ENCODE measurements around the gene MC4R. TPM values are rescaled to one million over a fixed set of nuclear protein-coding genes. Genes with fewer than 3 reads are reported as not detected.

Gene MC4R
- total RNA-seq, 6 experiments from 2014 or later, result not detected

DNA sequence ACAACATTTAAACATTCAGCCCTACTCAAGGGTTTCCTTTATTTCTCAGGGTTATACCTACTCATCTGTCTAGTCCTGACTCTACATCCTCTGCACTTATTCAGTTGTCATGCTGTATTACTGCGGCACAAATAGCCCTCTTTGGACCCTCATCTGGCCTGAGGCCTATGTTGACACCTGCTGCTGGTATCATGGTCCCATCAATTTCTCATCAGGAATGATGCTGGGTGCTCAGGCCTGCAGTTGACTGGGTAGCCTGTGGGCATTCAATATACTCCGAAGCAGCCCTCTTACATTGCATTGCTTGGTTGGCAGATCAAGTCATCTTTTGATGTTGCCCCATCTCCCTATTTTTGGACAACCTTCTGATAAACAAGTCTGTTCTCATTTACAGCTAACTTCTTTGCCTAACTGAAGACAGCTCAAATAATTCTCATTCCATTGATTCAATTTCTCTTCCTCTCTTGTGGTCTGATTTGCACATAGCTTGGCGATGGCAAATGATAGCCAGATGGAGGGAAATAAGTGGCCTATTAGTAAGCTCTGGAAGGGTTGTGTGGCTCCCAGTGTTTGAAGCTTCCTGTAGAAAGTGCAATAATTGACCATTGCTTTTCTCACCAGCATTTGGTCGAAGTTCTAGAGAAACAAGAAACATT, 19.1 kb upstream of the MC4R start:
- no peak overlapping the region for H3K27ac ChIP-seq
- intact Hi-C loops (cut with DNase I), result no loop called here
- no peaks in the 10 kb centered on the region for H3K4me1 ChIP-seq
- ATAC-seq (no peak), DNase-seq (no peak)
- 63% methylated on average over 4 of the region's 4 CpGs for WGBS (ENCODE audit: insufficient coverage, low coverage, low lambda C conversion rate, missing lambda C conversion rate)
- H3K9me3 ChIP-seq, result no peaks in the 10 kb centered on the region
- TF ChIP-seq POLR2A (IDR thresholded peaks at IDR 0.05), result no peak
- TF ChIP-seq, protein P1, sequence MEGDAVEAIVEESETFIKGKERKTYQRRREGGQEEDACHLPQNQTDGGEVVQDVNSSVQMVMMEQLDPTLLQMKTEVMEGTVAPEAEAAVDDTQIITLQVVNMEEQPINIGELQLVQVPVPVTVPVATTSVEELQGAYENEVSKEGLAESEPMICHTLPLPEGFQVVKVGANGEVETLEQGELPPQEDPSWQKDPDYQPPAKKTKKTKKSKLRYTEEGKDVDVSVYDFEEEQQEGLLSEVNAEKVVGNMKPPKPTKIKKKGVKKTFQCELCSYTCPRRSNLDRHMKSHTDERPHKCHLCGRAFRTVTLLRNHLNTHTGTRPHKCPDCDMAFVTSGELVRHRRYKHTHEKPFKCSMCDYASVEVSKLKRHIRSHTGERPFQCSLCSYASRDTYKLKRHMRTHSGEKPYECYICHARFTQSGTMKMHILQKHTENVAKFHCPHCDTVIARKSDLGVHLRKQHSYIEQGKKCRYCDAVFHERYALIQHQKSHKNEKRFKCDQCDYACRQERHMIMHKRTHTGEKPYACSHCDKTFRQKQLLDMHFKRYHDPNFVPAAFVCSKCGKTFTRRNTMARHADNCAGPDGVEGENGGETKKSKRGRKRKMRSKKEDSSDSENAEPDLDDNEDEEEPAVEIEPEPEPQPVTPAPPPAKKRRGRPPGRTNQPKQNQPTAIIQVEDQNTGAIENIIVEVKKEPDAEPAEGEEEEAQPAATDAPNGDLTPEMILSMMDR (IDR thresholded peaks at IDR 0.05), result no peak
- H3K36me3 ChIP-seq, result no peaks in the 10 kb centered on the region
- H3K27me3 ChIP-seq, result no peaks in the 10 kb centered on the region
- H3K4me3 ChIP-seq, result no peak overlapping the region

- TF ChIP-seq, protein P1 (IDR thresholded peaks at IDR 0.05), result no peak
- no peak for ATAC-seq
- Histone ChIP-seq H3K4me1 (no peaks in the 10 kb centered on the region), H3K27ac (no peak overlapping the region), H3K4me3 (no peak overlapping the region), H3K9me3 (no peaks in the 10 kb centered on the region), H3K27me3 (no peaks in the 10 kb centered on the region), H3K36me3 (no peaks in the 10 kb centered on the region)
- 27% methylated on average over 1 of the region's 1 CpG for WGBS (ENCODE audit: insufficient coverage, low coverage, low lambda C conversion rate, missing lambda C conversion rate)
- intact Hi-C loops (cut with DNase I), result no loop called here
- no peak for DNase-seq
These were observed 16.7 kb upstream of the MC4R start for GRCh38 chr18:60389314-60389713.

- Histone ChIP-seq H3K4me1 (no peaks in the 10 kb centered on the region), H3K36me3 (no peaks in the 10 kb centered on the region), H3K9me3 (no peaks in the 10 kb centered on the region), H3K4me3 (no peak overlapping the region), H3K27me3 (no peaks in the 10 kb centered on the region), H3K27ac (no peak overlapping the region)
- DNase-seq (no peak), ATAC-seq (no peak)
- 51% methylated on average over 4 of the region's 5 CpGs for WGBS (ENCODE audit: insufficient coverage, low coverage, low lambda C conversion rate, missing lambda C conversion rate)
- no peak for TF ChIP-seq POLR2A (IDR thresholded peaks at IDR 0.05)
- TF ChIP-seq, protein P1 (IDR thresholded peaks at IDR 0.05), result no peak
- intact Hi-C loops (cut with DNase I), result no loop called here
These were observed 13.1 kb upstream of the MC4R start for GRCh38 chr18:60385693-60386092.

DNA sequence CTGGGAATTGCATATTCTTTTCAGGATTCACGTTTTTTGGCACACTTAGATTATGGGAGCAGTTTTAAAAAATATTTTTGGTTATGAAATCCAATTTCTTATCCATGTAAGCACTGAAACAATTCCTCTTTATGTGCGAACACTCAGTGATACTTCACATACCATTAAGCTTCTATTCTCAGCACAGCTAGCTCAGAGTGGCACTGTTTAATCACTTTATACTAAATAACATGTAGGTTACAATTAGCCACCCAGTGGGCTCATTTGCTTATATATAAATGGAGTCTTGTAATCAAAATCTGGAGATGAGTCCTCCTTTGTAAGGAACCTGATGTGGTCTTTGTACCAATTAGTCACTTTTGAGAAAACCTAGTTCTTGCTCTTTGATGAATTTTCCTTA, 11.3 kb upstream of the MC4R start:
- Histone ChIP-seq H3K4me1 (no peaks in the 10 kb centered on the region), H3K36me3 (no peaks in the 10 kb centered on the region), H3K9me3 (no peaks in the 10 kb centered on the region), H3K27me3 (no peaks in the 10 kb centered on the region), H3K27ac (no peak overlapping the region), H3K4me3 (no peak overlapping the region)
- ATAC-seq, result no peak
- TF ChIP-seq POLR2A (IDR thresholded peaks at IDR 0.05), result no peak
- TF ChIP-seq, protein P1 (IDR thresholded peaks at IDR 0.05), result no peak
- intact Hi-C loops (cut with DNase I), result no loop called here
- WGBS (ENCODE audit: insufficient coverage, low coverage, low lambda C conversion rate, missing lambda C conversion rate), result 28% methylated on average over 2 of the region's 2 CpGs
- DNase-seq, result no peak
